NCI-H524 (cell line): ENCODE results near the gene ZNF622.

Source experiments
- DNase-seq, 2 experiments: peaks; one replicate each; lab custom pipeline; 2025; lab: John Stamatoyannopoulos, UW

Gene ZNF622

GRCh38 chr5:16465544-16466432 is at the start of gene ZNF622:
Gene ZNF622 (minus strand): TSS chr5:16465800. CDS start chr5:16465665, 135 bp downstream.
- peak; percentile 94 to 97 for DNase-seq

- no peak for DNase-seq
These were observed 44.5 kb upstream of the ZNF622 start for GRCh38 chr5:16510098-16510497.

GRCh38 chr5:16508730-16509531 is 43.3 kb upstream of the ZNF622 start:
- DNase-seq: no peak

DNA sequence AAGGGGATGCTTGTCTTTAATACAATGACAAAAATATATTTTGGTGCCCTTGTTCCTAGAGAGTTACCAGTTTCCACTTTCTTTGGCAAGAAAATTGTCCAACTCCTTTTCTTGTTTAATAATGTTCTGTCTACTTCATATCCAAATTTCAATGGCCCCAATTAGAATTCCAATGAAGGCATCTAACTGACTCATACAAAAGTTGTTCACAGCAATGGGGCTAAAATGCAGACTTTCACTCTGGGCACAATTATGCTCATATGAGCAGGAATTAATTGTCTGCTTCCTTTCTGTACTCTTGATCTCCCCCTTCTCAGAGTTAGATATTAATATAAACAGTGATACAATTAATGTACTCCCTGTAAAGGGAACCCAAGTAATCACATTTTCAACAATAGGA is 42.1 kb upstream of the ZNF622 start:
- no peak for DNase-seq

GRCh38 chr5:16505904-16506303 is 40.3 kb upstream of the ZNF622 start:
- no peak for DNase-seq

GRCh38 chr5:16505140-16505891 is 39.7 kb upstream of the ZNF622 start:
- DNase-seq: no peak

GRCh38 chr5:16504571-16504970 is 39.0 kb upstream of the ZNF622 start:
- no peak for DNase-seq

DNA sequence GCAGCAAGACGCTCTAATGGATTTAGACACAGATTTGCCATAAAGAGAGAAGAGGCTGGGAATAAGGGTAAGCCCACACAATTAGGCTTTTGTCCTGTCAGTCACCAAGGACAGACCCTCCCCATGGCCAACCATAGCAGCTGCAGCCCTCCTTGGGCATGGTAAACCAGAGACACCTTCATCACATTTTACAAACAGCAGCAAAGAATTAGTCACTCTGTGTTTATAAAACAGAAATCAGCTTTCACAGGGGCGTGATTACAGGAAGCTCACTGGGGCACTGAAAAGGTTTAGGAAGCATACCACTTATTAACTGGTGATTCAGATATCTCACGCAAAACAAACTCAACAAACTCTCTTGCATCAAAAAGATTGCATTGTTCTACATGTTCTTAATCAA is 37.3 kb upstream of the ZNF622 start:
- DNase-seq: no peak

- no peak for DNase-seq
These were observed 34.4 kb upstream of the ZNF622 start for GRCh38 chr5:16500024-16500423.

- DNase-seq: no peak
These were observed 31.9 kb upstream of the ZNF622 start for GRCh38 chr5:16497546-16497945.

GRCh38 chr5:16493261-16493660 is 27.7 kb upstream of the ZNF622 start:
- DNase-seq: no peak

- DNase-seq: peak; percentile 53 to 73
These were observed 27.0 kb upstream of the ZNF622 start for GRCh38 chr5:16492398-16493140.

GRCh38 chr5:16490911-16491310 is 25.3 kb upstream of the ZNF622 start:
- no peak for DNase-seq

- peak in 1 of 2 experiments; percentile 66 for DNase-seq
These were observed 23.8 kb upstream of the ZNF622 start for GRCh38 chr5:16489322-16489791.

DNA sequence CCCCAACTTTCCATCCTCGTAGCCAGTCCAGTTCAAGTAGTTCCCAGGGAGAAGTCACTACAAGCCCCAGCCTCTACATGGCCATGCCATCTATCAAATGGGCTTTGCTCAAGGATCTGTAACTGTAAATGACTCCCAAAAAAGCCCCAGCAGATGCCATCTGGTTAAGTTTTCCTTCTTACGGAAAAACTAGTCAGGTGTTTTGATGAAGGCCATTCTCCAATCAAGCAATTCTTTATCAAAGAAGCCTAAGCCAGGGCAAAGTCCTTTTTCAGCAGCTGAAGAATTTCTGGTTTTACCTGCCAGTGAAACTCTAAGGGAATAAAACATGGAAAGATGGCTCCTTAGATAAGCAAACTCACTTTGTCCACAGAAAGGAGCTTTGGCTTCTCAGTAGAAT is 21.9 kb upstream of the ZNF622 start:
- DNase-seq: no peak

DNA sequence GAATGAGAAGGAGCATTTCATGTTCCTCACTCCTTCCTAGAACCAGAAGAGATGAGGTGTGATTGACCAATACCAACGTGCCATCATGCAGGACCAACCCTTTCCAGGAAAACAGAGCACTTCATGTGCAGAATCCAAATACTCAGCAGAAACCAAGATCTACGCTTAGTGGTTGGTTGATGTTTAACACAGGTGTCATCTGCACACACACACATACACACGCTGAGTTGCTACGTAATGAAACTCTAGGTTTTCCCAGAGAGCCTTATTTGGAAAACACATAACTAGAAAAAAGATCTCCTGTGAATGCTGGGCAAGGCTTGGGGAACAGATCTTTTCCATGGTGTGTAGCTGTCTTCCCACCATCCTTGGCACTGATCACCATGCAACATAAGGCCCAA is 21.1 kb upstream of the ZNF622 start:
- DNase-seq: no peak

GRCh38 chr5:16485656-16486055 is 20.1 kb upstream of the ZNF622 start:
- no peak for DNase-seq

DNA sequence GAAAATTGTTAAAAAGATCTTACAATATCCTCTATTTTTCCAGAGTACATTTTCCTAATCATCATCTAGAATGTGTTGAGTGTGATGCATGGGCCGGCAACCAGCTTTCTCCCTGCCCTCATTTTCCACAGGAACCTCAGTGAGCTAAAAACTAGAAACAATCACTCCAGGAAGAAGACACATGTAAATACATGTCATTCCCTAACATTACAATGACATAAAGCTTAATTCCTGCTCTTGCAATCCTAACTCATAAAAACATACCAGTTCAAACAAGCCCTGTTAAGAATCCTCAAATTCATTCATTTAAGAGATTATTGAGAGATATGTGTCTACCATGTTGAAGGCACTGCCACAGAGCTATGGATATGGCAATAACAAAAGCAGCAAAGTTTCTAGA is 18.5 kb upstream of the ZNF622 start:
- DNase-seq: no peak

GRCh38 chr5:16483361-16483760 is 17.8 kb upstream of the ZNF622 start:
- no peak for DNase-seq

DNA sequence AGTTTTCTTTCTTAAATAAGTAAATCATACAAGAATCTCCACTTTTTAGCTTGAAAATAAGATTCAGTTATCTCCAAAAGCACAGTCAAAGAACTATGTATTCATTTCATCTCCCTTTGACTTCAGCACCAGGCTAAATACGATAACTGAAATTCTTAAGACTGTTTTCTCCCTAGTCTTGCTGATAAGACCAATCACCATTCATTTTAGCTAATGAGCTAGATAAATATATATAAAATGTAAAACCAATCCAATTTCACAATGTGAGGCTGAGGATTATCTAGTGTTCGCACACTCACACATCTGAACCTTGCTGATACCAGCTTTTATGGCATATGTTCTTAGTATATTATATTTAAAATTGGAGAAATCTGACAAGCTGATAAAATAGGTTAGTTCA is 17.3 kb upstream of the ZNF622 start:
- DNase-seq: no peak

GRCh38 chr5:16480821-16481538 is 15.4 kb upstream of the ZNF622 start:
- DNase-seq: peak; percentile 73 to 89
